Ovary (tissue), 9 donors: Measurements from ENCODE around the gene SDF4. TPM values are rescaled to one million over a fixed set of nuclear protein-coding genes. Genes with fewer than 3 reads are reported as not detected.

Experiments used
- DNase-seq, 5 donors: peaks; one replicate each; pipeline ENCODE4 v3.0.0-alpha.2; 2019 to 2020
- H3K27ac ChIP-seq, 2 donors: fragments of 200-600 bp; one replicate each; pipeline versions ENCODE4 v1.5.1 to v1.8.0; 2019 to 2022
- H3K27me3 ChIP-seq: fragments of 200-600 bp; one replicate; pipeline ENCODE4 v1.8.0; 2022
- H3K36me3 ChIP-seq: fragments of 200-600 bp; sonication (generic); one replicate; pipeline ENCODE4 v1.5.1; 2019
- H3K4me1 ChIP-seq: one replicate; pipeline ENCODE4 v1.8.1; 2013; ENCODE audit warnings: mild to moderate bottlenecking, moderate library complexity; ENCODE audit not compliant: insufficient read depth
- H3K4me3 ChIP-seq: fragments of 200-600 bp; sonication (generic); one replicate; pipeline ENCODE4 v1.5.1; 2017
- H3K9me3 ChIP-seq, 2 donors: fragments of 200-600 bp in 1 of 2; sonication (generic) in 1 of 2; one replicate each; pipeline versions ENCODE4 v1.5.1 to v1.8.1; 2013 to 2019; ENCODE audit warnings: mild to moderate bottlenecking in 1 of 2, moderate library complexity in 1 of 2
- CTCF ChIP-seq, 3 donors: fragments of 450-650 bp in 2 of 3; fragments of 200-600 bp in 1 of 3; IDR thresholded peaks; one replicate each; pipeline versions ENCODE4 v1.5.1 to v1.8.0; 2016 to 2022; ENCODE audit warnings: antibody characterized with exemption in 3 of 3, mild to moderate bottlenecking in 1 of 3
- EP300 ChIP-seq: sonication (generic); formaldehyde crosslinking; IDR thresholded peaks from one replicate; pipeline ENCODE4 v1.6.1; 2017; ENCODE audit warnings: antibody characterized with exemption
- POLR2A ChIP-seq: fragments of 450-650 bp; IDR thresholded peaks from one replicate; pipeline ENCODE4 v1.6.1; 2017; ENCODE audit warnings: antibody characterized with exemption, mild to moderate bottlenecking, moderate library complexity
- WGBS, 3 donors: extraction: QIAGEN DNeasy Blood & Tissue Kit in 1 of 3; methylation state at CpG; one replicate each; pipeline versions ENCODE4 v1.1.5 to v1.1.7; 2013 to 2017; 5-methylcytosine and 5-hydroxymethylcytosine counted together
- intact Hi-C, 4 donors: fragments of 100-400 bp; cut with DNase I; formaldehyde crosslinking; loops; one replicate each; pipeline versions ENCODE4 v1.11.0 to v1.15.1; 2022 to 2023
- polyA plus RNA-seq, 2 donors: library from polyadenylated mRNA; stranded (reverse); fragments of 200-250 nt in 1 of 2; fragments of 350-450 nt in 1 of 2; fragmentation: Illumina TruSeq in 1 of 2; extraction: RNeasy Lipid Tissue Mini Kit (QIAGEN cat#74804) in 1 of 2; gene quantifications; one replicate each; pipeline ENCODE4 v1.2.3, GENCODE V29; 2013 to 2014
- total RNA-seq, 7 donors: library from RNA; depleted of rRNA in 2 of 7; stranded (reverse); fragments of >200 nt in 2 of 7; fragmentation: NEBNext Ultra II Directional in 3 of 7; extraction: Animal tissue kit (Norgen Biotek cat#: 25700) in 3 of 7; gene quantifications; one replicate each; pipeline versions ENCODE4 v1.1.0 to v1.2.4, GENCODE V29; 2016 to 2023
- donor health status: DM: no; HTN: no; CAD: no; lungs with moderate emphysema.
- donor health status: DM: no; HTN: no; CAD: no.
- donor health status: Bipolar disorder and iron deficiency.
- donor health status: DM: yes; HTN: yes; CAD: no.
- donor health status: DM: no; HTN: no; CAD: no.
- donor health status: DM: yes; HTN: yes; CAD: no.

SDF4 gene
- total and polyA plus RNA-seq, 9 donors = 32.5 to 145 (median 116) TPM

- no peak for TF ChIP-seq CTCF (IDR thresholded peaks at IDR 0.05)
- H3K36me3 ChIP-seq = no peaks in the 10 kb centered on the region
- peaks cover 10% of the 10 kb centered on the region for H3K4me1 ChIP-seq
- H3K27me3 ChIP-seq = peaks cover 5% of the 10 kb centered on the region
- H3K9me3 ChIP-seq = no peaks in the 10 kb centered on the region
- no peak overlapping the region for H3K27ac ChIP-seq
- intact Hi-C loops = loop anchor here in 1 of 4 donors (10.0 kb wide), 1 partner anchor 211 kb away; the partner anchor contains the start of gene AGRN
- WGBS, 3 donors = 54 to 68% (median 67%) methylated on average over 21 to 22 of the region's 22 CpGs
- no peak overlapping the region for H3K4me3 ChIP-seq
- DNase-seq = no peak
Measured at GRCh38 chr1:1236176-1236763, 4.5 kb upstream of the SDF4 start.

- no peak overlapping the region for H3K27ac ChIP-seq
- H3K4me1 ChIP-seq = peaks cover 14% of the 10 kb centered on the region
- no peak overlapping the region for H3K4me3 ChIP-seq
- 82 to 88% (median 85%) methylated on average over 24 to 27 of the region's 27 CpGs for WGBS, 3 donors
- intact Hi-C loops = loop anchor here in 1 of 4 donors (10.0 kb wide), 1 partner anchor 210 kb away; the partner anchor contains the start of gene AGRN
- H3K36me3 ChIP-seq = no peaks in the 10 kb centered on the region
- peaks cover 5% of the 10 kb centered on the region for H3K27me3 ChIP-seq
- H3K9me3 ChIP-seq = no peaks in the 10 kb centered on the region
- DNase-seq = no peak
- TF ChIP-seq EP300 (no peak), POLR2A (no peak)
Measured at GRCh38 chr1:1235016-1235744, 3.4 kb upstream of the SDF4 start.

GRCh38 chr1:1234180-1234808, 2.5 kb upstream of the SDF4 start:
- Histone ChIP-seq H3K27ac (no peak overlapping the region), H3K9me3 (no peaks in the 10 kb centered on the region), H3K4me3 (no peak overlapping the region), H3K4me1 (peaks cover 19% of the 10 kb centered on the region), H3K36me3 (no peaks in the 10 kb centered on the region), H3K27me3 (peaks cover 2% of the 10 kb centered on the region)
- DNase-seq = no peak
- intact Hi-C loops = loop anchor here in 1 of 4 donors (10.0 kb wide), 1 partner anchor 209 kb away; the partner anchor contains the start of gene AGRN
- 93 to 96% (median 95%) methylated on average over 28 of the region's 28 CpGs for WGBS, 3 donors
- no peak for TF ChIP-seq POLR2A
- TF ChIP-seq CTCF (IDR thresholded peaks at IDR 0.05) = no peak
- TF ChIP-seq EP300 = no peak

GRCh38 chr1:1233567-1233892, 1.7 kb upstream of the SDF4 start:
- 96% methylated on average over 15 of the region's 15 CpGs for WGBS, 3 donors
- peaks cover 19% of the 10 kb centered on the region for H3K4me1 ChIP-seq
- no peaks in the 10 kb centered on the region for H3K27me3 ChIP-seq
- no peak overlapping the region for H3K4me3 ChIP-seq
- no peaks in the 10 kb centered on the region for H3K36me3 ChIP-seq
- intact Hi-C loops = loop anchor here in 1 of 4 donors (10.0 kb wide), 1 partner anchor 209 kb away; the partner anchor contains the start of gene AGRN
- DNase-seq = no peak
- TF ChIP-seq EP300 (no peak), POLR2A (no peak), CTCF (IDR thresholded peaks at IDR 0.05) (no peak)
- H3K27ac ChIP-seq = no peak overlapping the region
- no peaks in the 10 kb centered on the region for H3K9me3 ChIP-seq
